Activated CD8-positive, alpha-beta T cell treated with anti-CD3 and anti-CD28 coated beads for 36 hours (primary cell): ENCODE data around the gene CEP41. TPM values are rescaled to one million over a fixed set of nuclear protein-coding genes. Genes with fewer than 3 reads are reported as not detected.

Experiments used
- ATAC-seq: fragments of 200-7000 bp; cut with Tn5 transposase; one replicate; pipeline ENCODE4 v1.10.0; 2021; ENCODE audit warnings: mild to moderate bottlenecking, moderate library complexity
- CTCF ChIA-PET: fragments of 350-600 bp; sonication (Branson Sonifier 250); formaldehyde crosslinking; loops from one replicate; lab custom pipeline; 2021; ENCODE audit warnings: antibody characterized with exemption; lab: Charles Lee
- POLR2A ChIA-PET: fragments of 350-600 bp; sonication (Branson Sonifier 250); formaldehyde crosslinking; loops from one replicate; lab custom pipeline; 2021; ENCODE audit warnings: antibody characterized with exemption; lab: Charles Lee
- DNase-seq: peaks from one replicate; pipeline ENCODE4 v3.0.0-alpha.2; 2020
- H3K27ac Mint-ChIP-seq: one replicate; pipeline ENCODE4 v1.8.0; 2021; ENCODE audit warnings: mild to moderate bottlenecking, mixed read lengths
- H3K27me3 Mint-ChIP-seq: one replicate; pipeline ENCODE4 v1.8.0; 2021; ENCODE audit warnings: mixed read lengths
- H3K36me3 Mint-ChIP-seq: one replicate; pipeline ENCODE4 v1.8.0; 2021; ENCODE audit warnings: low read depth, mixed read lengths
- H3K4me1 Mint-ChIP-seq: one replicate; pipeline ENCODE4 v1.8.0; 2021; ENCODE audit warnings: low read depth, mixed read lengths
- H3K4me3 Mint-ChIP-seq: one replicate; pipeline ENCODE4 v1.8.0; 2021; ENCODE audit warnings: mild to moderate bottlenecking, moderate library complexity, mixed read lengths
- H3K9me3 Mint-ChIP-seq: one replicate; pipeline ENCODE4 v1.8.0; 2021; ENCODE audit warnings: mixed read lengths
- CTCF ChIP-seq: fragments of 200-600 bp; IDR thresholded peaks from one replicate; pipeline ENCODE4 v1.8.0; 2022; ENCODE audit warnings: antibody characterized with exemption, mild to moderate bottlenecking
- intact Hi-C: fragments of 100-400 bp; cut with micrococcal nuclease; formaldehyde crosslinking; loops from one replicate; pipeline ENCODE4 v1.10.0; 2022
- total RNA-seq, 2 experiments: library from RNA; stranded (reverse); gene quantifications; one replicate each; pipeline ENCODE4 v1.2.3, GENCODE V29; 2021

The CEP41 gene
- total RNA-seq, 2 experiments from 2014 or later = 28.0 to 28.1 TPM

GRCh38 chr7:130405003-130405402 is 35.8 kb downstream of the CEP41 start:
- TF ChIP-seq CTCF = no peak
- no peak for DNase-seq
- Mint-ChIP-seq H3K4me1 (peaks cover 11% of the 10 kb centered on the region), H3K9me3 (no peaks in the 10 kb centered on the region), H3K27ac (no peak overlapping the region), H3K27me3 (no peaks in the 10 kb centered on the region), H3K36me3 (peaks cover 29% of the 10 kb centered on the region), H3K4me3 (no peak overlapping the region)
- intact Hi-C loops = no loop called here
- ChIA-PET POLR2A (interaction anchor here (1.2 kb wide), 1 partner anchor 19 kb away, joined by 3 read pairs; no protein-coding TSS in a partner anchor), CTCF (no interaction called here)
- ATAC-seq = no peak

- peaks cover 2% of the 10 kb centered on the region for H3K4me1 Mint-ChIP-seq
- POLR2A ChIA-PET = no interaction called here
- DNase-seq = no peak
- intact Hi-C loops = no loop called here
- H3K9me3 Mint-ChIP-seq = no peaks in the 10 kb centered on the region
- TF ChIP-seq CTCF = no peak
- ATAC-seq = no peak
- no peaks in the 10 kb centered on the region for H3K27me3 Mint-ChIP-seq
- CTCF ChIA-PET = interaction anchor here (0.9 kb wide), 1 partner anchor 20 kb away, joined by 3 read pairs; no protein-coding TSS in a partner anchor
- no peak overlapping the region for H3K27ac Mint-ChIP-seq
- H3K36me3 Mint-ChIP-seq = peaks cover 39% of the 10 kb centered on the region
- no peak overlapping the region for H3K4me3 Mint-ChIP-seq
Measured at GRCh38 chr7:130401578-130401977, 39.2 kb downstream of the CEP41 start.

GRCh38 chr7:130401101-130401500 is 39.7 kb downstream of the CEP41 start:
- no peak for ATAC-seq
- Mint-ChIP-seq H3K4me1 (peaks cover 2% of the 10 kb centered on the region), H3K27me3 (no peaks in the 10 kb centered on the region), H3K4me3 (no peak overlapping the region), H3K27ac (no peak overlapping the region), H3K36me3 (peaks cover 40% of the 10 kb centered on the region), H3K9me3 (no peaks in the 10 kb centered on the region)
- no peak for DNase-seq
- POLR2A ChIA-PET = no interaction called here
- no peak for TF ChIP-seq CTCF
- CTCF ChIA-PET = interaction anchor here (0.8 kb wide), 1 partner anchor 11 kb away, joined by 3 read pairs; no protein-coding TSS in a partner anchor
- intact Hi-C loops = no loop called here

GRCh38 chr7:130400120-130400572 is 40.7 kb downstream of the CEP41 start:
- TF ChIP-seq CTCF = no peak
- Mint-ChIP-seq H3K27ac (no peak overlapping the region), H3K4me1 (peaks cover 7% of the 10 kb centered on the region), H3K4me3 (no peak overlapping the region), H3K36me3 (peaks cover 38% of the 10 kb centered on the region), H3K27me3 (no peaks in the 10 kb centered on the region), H3K9me3 (no peaks in the 10 kb centered on the region)
- ATAC-seq = no peak
- intact Hi-C loops = no loop called here
- CTCF ChIA-PET = interaction anchor here (0.9 kb wide), 1 partner anchor 14 kb away, joined by 3 read pairs; no protein-coding TSS in a partner anchor
- no peak for DNase-seq
- POLR2A ChIA-PET = no interaction called here

- Mint-ChIP-seq H3K9me3 (no peaks in the 10 kb centered on the region), H3K27me3 (no peaks in the 10 kb centered on the region), H3K4me1 (peaks cover 19% of the 10 kb centered on the region), H3K4me3 (no peak overlapping the region), H3K27ac (no peak overlapping the region), H3K36me3 (peaks cover 36% of the 10 kb centered on the region)
- ChIA-PET CTCF (interaction anchor here (0.5 to 1.2 kb wide), 2 partner anchors 13 to 240 kb away, joined by 3 to 4 read pairs; no protein-coding TSS in a partner anchor), POLR2A (no interaction called here)
- TF ChIP-seq CTCF = no peak
- DNase-seq (no peak), ATAC-seq (no peak)
- intact Hi-C loops = no loop called here
Measured at GRCh38 chr7:130398526-130399090, 42.2 kb downstream of the CEP41 start.
